HCT116 (cell line): ENCODE data around the gene RFC4. TPM values are rescaled to one million over a fixed set of nuclear protein-coding genes. Genes with fewer than 3 reads are reported as not detected.
A peak's percentile ranks its signal among the peaks of the same experiment; 100 is the strongest.

Source experiments
- ATAC-seq: fragments of 200-7000 bp; cut with Tn5 transposase; 2 replicates; pipeline ENCODE4 v1.9.1; 2020; ENCODE audit warnings: mild to moderate bottlenecking, moderate library complexity
- BruUV-seq: library from RNA; stranded (reverse); fragments of 400-500 nt; replicated peaks from 2 replicates; lab custom pipeline; 2021; lab: Mats Ljungman, UMichigan
- CTCF ChIA-PET: fragments of 300-600 bp; sonication (Branson Sonifier 250); formaldehyde crosslinking; loops from one replicate; lab custom pipeline; 2021; ENCODE audit warnings: antibody characterized with exemption; lab: Charles Lee
- POLR2A ChIA-PET: fragments of 300-600, 350-600 bp; sonication (Branson Sonifier 250); formaldehyde crosslinking; loops from one replicate; lab custom pipeline; 2021; ENCODE audit warnings: antibody characterized with exemption; lab: Charles Lee
- RAD21 ChIA-PET, 2 experiments: fragments of 300-600 bp; sonication (Branson Sonifier 250); formaldehyde crosslinking; loops; one replicate each; lab custom pipeline; 2023; ENCODE audit warnings: low total read pairs in 2 of 2; ENCODE audit not compliant: uncharacterized antibody in 2 of 2, unreplicated experiment in 2 of 2, low non-redundant PET in 1 of 2; lab: Charles Lee
- DNase-seq: peaks from one replicate; pipeline ENCODE4 v3.0.0-alpha.2; 2010; ENCODE audit warnings: low read depth, low spot score
- H2AFZ ChIP-seq: fragments of 200-600 bp; shearing (Covaris generic), sonication (generic); 2 replicates; pipeline ENCODE4 v1.6.1; 2017; ENCODE audit warnings: low read depth, mixed run types, mixed read lengths, antibody characterized with exemption, low read length; ENCODE audit not compliant: poor library complexity, severe bottlenecking
- H3K27ac ChIP-seq: 2 replicates; pipeline ENCODE4 v1.5.1; 2012; ENCODE audit warnings: low read depth, low read length
- H3K27me3 ChIP-seq: fragments of 200-600 bp; sonication (generic); 2 replicates; pipeline ENCODE4 v1.6.1; 2016; ENCODE audit warnings: mixed run types, low read length, mixed read lengths; ENCODE audit not compliant: insufficient read depth
- H3K36me3 ChIP-seq, 2 experiments: fragments of 200-500 bp in 1 of 2; fragments of 200-600 bp in 1 of 2; sonication (Bioruptor generic) in 1 of 2; sonication (generic) in 1 of 2; 2 replicates each; pipeline versions ENCODE4 v1.5.1 to v1.6.1; 2014 to 2016; ENCODE audit warnings: low read length in 2 of 2, inconsistent platforms in 1 of 2, mixed read lengths in 1 of 2, mixed run types in 1 of 2; ENCODE audit not compliant: insufficient read depth in 2 of 2, control insufficient read depth in 1 of 2
- H3K4me1 ChIP-seq, 2 experiments: fragments of 200-600 bp in 1 of 2; sonication (generic) in 1 of 2; 2 replicates each; pipeline versions ENCODE4 v1.5.1 to v1.6.1; 2012 to 2017; ENCODE audit warnings: low read length in 2 of 2, inconsistent platforms in 1 of 2, mild to moderate bottlenecking in 1 of 2, mixed read lengths in 1 of 2, mixed run types in 1 of 2, moderate library complexity in 1 of 2; ENCODE audit not compliant: insufficient read depth in 2 of 2, control insufficient read depth in 1 of 2
- H3K4me2 ChIP-seq: fragments of 200-600 bp; sonication (generic); 2 replicates; pipeline ENCODE4 v1.6.1; 2017; ENCODE audit warnings: mixed run types, low read length, mixed read lengths
- H3K4me3 ChIP-seq, 2 experiments: fragments of 200-600 bp in 1 of 2; sonication (generic) in 1 of 2; replicated peaks in 1 of 2; 2 replicates each; pipeline ENCODE4 v1.5.1; 2011 to 2016; ENCODE audit warnings: low read length in 2 of 2, control low read depth in 1 of 2, low read depth in 1 of 2, mild to moderate bottlenecking in 1 of 2, mixed read lengths in 1 of 2, mixed run types in 1 of 2
- H3K79me2 ChIP-seq: fragments of 200-600 bp; sonication (generic); 2 replicates; pipeline ENCODE4 v1.6.1; 2017; ENCODE audit warnings: mild to moderate bottlenecking, mixed run types, low read length, moderate library complexity, mixed read lengths; ENCODE audit not compliant: insufficient read depth
- H3K9ac ChIP-seq: fragments of 200-600 bp; sonication (generic); 2 replicates; pipeline ENCODE4 v1.6.1; 2016; ENCODE audit warnings: low read length, mixed read lengths
- H3K9me2 ChIP-seq: fragments of 200-600 bp; sonication (generic), shearing (Covaris generic); 2 replicates; pipeline ENCODE4 v1.6.1; 2017; ENCODE audit warnings: mixed run types, mild to moderate bottlenecking, moderate library complexity; ENCODE audit not compliant: insufficient read depth
- H3K9me3 ChIP-seq, 2 experiments: fragments of 200-500 bp in 1 of 2; fragments of 200-600 bp in 1 of 2; sonication (Bioruptor generic) in 1 of 2; sonication (generic) in 1 of 2; 2 replicates each; pipeline ENCODE4 v1.6.1; 2014 to 2017; ENCODE audit warnings: low read length in 2 of 2, mixed read lengths in 2 of 2, inconsistent platforms in 1 of 2, low read depth in 1 of 2, mild to moderate bottlenecking in 1 of 2, mixed run types in 1 of 2, moderate library complexity in 1 of 2; ENCODE audit not compliant: control insufficient read depth in 1 of 2, insufficient read depth in 1 of 2
- H4K20me1 ChIP-seq: fragments of 200-600 bp; sonication (generic), shearing (Covaris generic); 2 replicates; pipeline ENCODE4 v1.6.1; 2017; ENCODE audit warnings: mixed run types, mild to moderate bottlenecking, moderate library complexity; ENCODE audit not compliant: insufficient read depth
- CEBPB ChIP-seq: IDR thresholded peaks from 2 replicates; pipeline ENCODE4 v1.6.1; 2012; ENCODE audit warnings: low read depth
- EGR1 ChIP-seq: IDR thresholded peaks from 2 replicates; pipeline ENCODE4 v1.6.1; 2012; ENCODE audit warnings: low read depth
- EZH2 ChIP-seq: fragments of 200-600 bp; sonication (generic); IDR thresholded peaks from 2 replicates; pipeline ENCODE4 v1.6.1; 2017; ENCODE audit warnings: antibody characterized with exemption, mixed run types
- JUND ChIP-seq: IDR thresholded peaks from 2 replicates; pipeline ENCODE4 v1.6.1; 2012
- POLR2A ChIP-seq: IDR thresholded peaks from 2 replicates; pipeline ENCODE4 v1.7.0; 2011; ENCODE audit warnings: borderline replicate concordance; ENCODE audit not compliant: insufficient read depth, insufficient read length; ENCODE audit errors: extremely low read depth
- RAD21 ChIP-seq: IDR thresholded peaks from 2 replicates; pipeline ENCODE4 v1.6.1; 2012; ENCODE audit warnings: low read depth, mild to moderate bottlenecking
- TCF7L2 ChIP-seq: IDR thresholded peaks from 2 replicates; pipeline ENCODE4 v1.7.0; 2011; ENCODE audit warnings: borderline replicate concordance, inconsistent platforms; ENCODE audit not compliant: insufficient read depth, insufficient read length; ENCODE audit errors: extremely low read depth
- YY1 ChIP-seq: IDR thresholded peaks from 2 replicates; pipeline ENCODE4 v1.6.1; 2011; ENCODE audit warnings: low read length, low read depth, moderate library complexity, mild to moderate bottlenecking; ENCODE audit not compliant: insufficient replicate concordance; ENCODE audit errors: extremely low read depth
- intact Hi-C: fragments of 100-400 bp; cut with micrococcal nuclease; formaldehyde crosslinking; loops from 2 replicates; pipeline ENCODE4 v1.10.0; 2022
- total RNA-seq: library from RNA; stranded (reverse); gene quantifications from one replicate; pipeline ENCODE4 v1.2.1, GENCODE V29; 2021; ENCODE audit not compliant: unreplicated experiment
- TF ChIP-seq, protein P1 (sequence below): IDR thresholded peaks from 2 replicates; pipeline ENCODE4 v1.6.1; 2012
- TF ChIP-seq, protein P2 (sequence below): IDR thresholded peaks from 2 replicates; pipeline ENCODE4 v1.6.1; 2012
- TF ChIP-seq, protein P3 (sequence below), 3 experiments: fragments of 200-600 bp in 1 of 3; sonication (generic) in 1 of 3; IDR thresholded peaks in 2 of 3; conservative IDR thresholded peaks in 1 of 3; 2 replicates each; pipeline ENCODE4 v1.5.1; 2012 to 2017; ENCODE audit warnings: low read depth in 2 of 3, low read length in 2 of 3, antibody characterized with exemption in 1 of 3, borderline replicate concordance in 1 of 3, control low read depth in 1 of 3, mild to moderate bottlenecking in 1 of 3, mixed read lengths in 1 of 3, mixed run types in 1 of 3, moderate library complexity in 1 of 3; ENCODE audit not compliant: insufficient read depth in 1 of 3
- TF ChIP-seq, protein P4 (sequence below): IDR thresholded peaks from 2 replicates; pipeline ENCODE4 v1.6.1; 2011; ENCODE audit warnings: mild to moderate bottlenecking, low read length, moderate library complexity; ENCODE audit not compliant: insufficient replicate concordance; ENCODE audit errors: extremely low read depth
- TF ChIP-seq, protein P5 (sequence below): IDR thresholded peaks from 2 replicates; pipeline ENCODE4 v1.6.1; 2012; ENCODE audit warnings: low read depth

Gene RFC4
- total RNA-seq, 1 experiment from 2014 or later: 86.2 TPM

DNA sequence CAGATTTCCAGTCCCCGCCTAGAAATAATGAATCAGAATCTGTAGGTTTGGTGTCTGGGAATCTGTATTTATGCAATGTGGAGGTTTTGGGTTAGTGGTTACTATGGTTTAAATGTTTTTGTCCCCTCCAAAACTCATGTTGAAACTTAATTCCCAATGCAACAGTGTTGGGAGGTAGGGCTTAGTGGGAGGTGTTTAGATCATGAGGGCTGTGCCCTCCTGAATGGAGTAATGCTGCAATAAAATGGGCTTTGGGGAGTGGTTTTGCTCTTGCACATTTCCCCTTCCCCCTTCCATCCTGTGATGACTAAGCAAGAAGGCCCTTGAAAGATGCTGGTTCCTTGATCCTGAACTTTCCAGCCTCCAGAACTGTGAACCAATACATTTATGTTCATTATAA is 9.2 kb upstream of the RFC4 start:
- no TSS peak for BruUV-seq
- intact Hi-C loops: no loop called here
- CTCF ChIA-PET: no interaction called here

More for the DNA sequence above, 9.2 kb upstream of the RFC4 start:
- H3K9me3 ChIP-seq: no peaks in the 10 kb centered on the region
- DNase-seq: no peak
- no peaks in the 10 kb centered on the region for H3K79me2 ChIP-seq
- H3K4me2 ChIP-seq: peak overlapping the region; percentile 50
- no peak overlapping the region for H3K9ac ChIP-seq
- peak; percentile 78 for ATAC-seq
- no peaks in the 10 kb centered on the region for H3K36me3 ChIP-seq
- H3K27me3 ChIP-seq: no peaks in the 10 kb centered on the region
- no peak overlapping the region for H3K27ac ChIP-seq
- TF ChIP-seq, protein P1, sequence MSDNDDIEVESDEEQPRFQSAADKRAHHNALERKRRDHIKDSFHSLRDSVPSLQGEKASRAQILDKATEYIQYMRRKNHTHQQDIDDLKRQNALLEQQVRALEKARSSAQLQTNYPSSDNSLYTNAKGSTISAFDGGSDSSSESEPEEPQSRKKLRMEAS: no peak
- TF ChIP-seq, protein P2, sequence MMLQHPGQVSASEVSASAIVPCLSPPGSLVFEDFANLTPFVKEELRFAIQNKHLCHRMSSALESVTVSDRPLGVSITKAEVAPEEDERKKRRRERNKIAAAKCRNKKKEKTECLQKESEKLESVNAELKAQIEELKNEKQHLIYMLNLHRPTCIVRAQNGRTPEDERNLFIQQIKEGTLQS: no peak
- TF ChIP-seq, protein P3, sequence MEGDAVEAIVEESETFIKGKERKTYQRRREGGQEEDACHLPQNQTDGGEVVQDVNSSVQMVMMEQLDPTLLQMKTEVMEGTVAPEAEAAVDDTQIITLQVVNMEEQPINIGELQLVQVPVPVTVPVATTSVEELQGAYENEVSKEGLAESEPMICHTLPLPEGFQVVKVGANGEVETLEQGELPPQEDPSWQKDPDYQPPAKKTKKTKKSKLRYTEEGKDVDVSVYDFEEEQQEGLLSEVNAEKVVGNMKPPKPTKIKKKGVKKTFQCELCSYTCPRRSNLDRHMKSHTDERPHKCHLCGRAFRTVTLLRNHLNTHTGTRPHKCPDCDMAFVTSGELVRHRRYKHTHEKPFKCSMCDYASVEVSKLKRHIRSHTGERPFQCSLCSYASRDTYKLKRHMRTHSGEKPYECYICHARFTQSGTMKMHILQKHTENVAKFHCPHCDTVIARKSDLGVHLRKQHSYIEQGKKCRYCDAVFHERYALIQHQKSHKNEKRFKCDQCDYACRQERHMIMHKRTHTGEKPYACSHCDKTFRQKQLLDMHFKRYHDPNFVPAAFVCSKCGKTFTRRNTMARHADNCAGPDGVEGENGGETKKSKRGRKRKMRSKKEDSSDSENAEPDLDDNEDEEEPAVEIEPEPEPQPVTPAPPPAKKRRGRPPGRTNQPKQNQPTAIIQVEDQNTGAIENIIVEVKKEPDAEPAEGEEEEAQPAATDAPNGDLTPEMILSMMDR (IDR thresholded peaks at IDR 0.05 in 2 of 3, conservative IDR thresholded peaks at IDR 0.05 in 1 of 3; ENCODE audit: borderline replicate concordance in 1 of 3, insufficient read depth in 1 of 3, low read depth in 2 of 3, low read length in 2 of 3): no peak
- TF ChIP-seq RAD21: no peak
- no peak for TF ChIP-seq YY1
- TF ChIP-seq EZH2: no peak
- no peak for TF ChIP-seq TCF7L2
- TF ChIP-seq, protein P4, sequence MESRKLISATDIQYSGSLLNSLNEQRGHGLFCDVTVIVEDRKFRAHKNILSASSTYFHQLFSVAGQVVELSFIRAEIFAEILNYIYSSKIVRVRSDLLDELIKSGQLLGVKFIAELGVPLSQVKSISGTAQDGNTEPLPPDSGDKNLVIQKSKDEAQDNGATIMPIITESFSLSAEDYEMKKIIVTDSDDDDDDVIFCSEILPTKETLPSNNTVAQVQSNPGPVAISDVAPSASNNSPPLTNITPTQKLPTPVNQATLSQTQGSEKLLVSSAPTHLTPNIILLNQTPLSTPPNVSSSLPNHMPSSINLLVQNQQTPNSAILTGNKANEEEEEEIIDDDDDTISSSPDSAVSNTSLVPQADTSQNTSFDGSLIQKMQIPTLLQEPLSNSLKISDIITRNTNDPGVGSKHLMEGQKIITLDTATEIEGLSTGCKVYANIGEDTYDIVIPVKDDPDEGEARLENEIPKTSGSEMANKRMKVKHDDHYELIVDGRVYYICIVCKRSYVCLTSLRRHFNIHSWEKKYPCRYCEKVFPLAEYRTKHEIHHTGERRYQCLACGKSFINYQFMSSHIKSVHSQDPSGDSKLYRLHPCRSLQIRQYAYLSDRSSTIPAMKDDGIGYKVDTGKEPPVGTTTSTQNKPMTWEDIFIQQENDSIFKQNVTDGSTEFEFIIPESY: no peak
- TF ChIP-seq, protein P5, sequence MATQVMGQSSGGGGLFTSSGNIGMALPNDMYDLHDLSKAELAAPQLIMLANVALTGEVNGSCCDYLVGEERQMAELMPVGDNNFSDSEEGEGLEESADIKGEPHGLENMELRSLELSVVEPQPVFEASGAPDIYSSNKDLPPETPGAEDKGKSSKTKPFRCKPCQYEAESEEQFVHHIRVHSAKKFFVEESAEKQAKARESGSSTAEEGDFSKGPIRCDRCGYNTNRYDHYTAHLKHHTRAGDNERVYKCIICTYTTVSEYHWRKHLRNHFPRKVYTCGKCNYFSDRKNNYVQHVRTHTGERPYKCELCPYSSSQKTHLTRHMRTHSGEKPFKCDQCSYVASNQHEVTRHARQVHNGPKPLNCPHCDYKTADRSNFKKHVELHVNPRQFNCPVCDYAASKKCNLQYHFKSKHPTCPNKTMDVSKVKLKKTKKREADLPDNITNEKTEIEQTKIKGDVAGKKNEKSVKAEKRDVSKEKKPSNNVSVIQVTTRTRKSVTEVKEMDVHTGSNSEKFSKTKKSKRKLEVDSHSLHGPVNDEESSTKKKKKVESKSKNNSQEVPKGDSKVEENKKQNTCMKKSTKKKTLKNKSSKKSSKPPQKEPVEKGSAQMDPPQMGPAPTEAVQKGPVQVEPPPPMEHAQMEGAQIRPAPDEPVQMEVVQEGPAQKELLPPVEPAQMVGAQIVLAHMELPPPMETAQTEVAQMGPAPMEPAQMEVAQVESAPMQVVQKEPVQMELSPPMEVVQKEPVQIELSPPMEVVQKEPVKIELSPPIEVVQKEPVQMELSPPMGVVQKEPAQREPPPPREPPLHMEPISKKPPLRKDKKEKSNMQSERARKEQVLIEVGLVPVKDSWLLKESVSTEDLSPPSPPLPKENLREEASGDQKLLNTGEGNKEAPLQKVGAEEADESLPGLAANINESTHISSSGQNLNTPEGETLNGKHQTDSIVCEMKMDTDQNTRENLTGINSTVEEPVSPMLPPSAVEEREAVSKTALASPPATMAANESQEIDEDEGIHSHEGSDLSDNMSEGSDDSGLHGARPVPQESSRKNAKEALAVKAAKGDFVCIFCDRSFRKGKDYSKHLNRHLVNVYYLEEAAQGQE: no peak
- TF ChIP-seq CEBPB: no peak
- no peak for TF ChIP-seq JUND
- no peak for TF ChIP-seq EGR1
- no peak for TF ChIP-seq POLR2A
- no peak overlapping the region for H3K4me3 ChIP-seq
- H4K20me1 ChIP-seq: no peaks in the 10 kb centered on the region
- H2AFZ ChIP-seq: peak overlapping the region; percentile 32
- H3K9me2 ChIP-seq: no peaks in the 10 kb centered on the region
- ChIA-PET RAD21 (no interaction called here), POLR2A (no interaction called here)
- peaks cover 9 to 15% of the 10 kb centered on the region in 2 experiments for H3K4me1 ChIP-seq
